ENCODE measurements around the gene ZBTB34.

ZBTB34 gene

DNA sequence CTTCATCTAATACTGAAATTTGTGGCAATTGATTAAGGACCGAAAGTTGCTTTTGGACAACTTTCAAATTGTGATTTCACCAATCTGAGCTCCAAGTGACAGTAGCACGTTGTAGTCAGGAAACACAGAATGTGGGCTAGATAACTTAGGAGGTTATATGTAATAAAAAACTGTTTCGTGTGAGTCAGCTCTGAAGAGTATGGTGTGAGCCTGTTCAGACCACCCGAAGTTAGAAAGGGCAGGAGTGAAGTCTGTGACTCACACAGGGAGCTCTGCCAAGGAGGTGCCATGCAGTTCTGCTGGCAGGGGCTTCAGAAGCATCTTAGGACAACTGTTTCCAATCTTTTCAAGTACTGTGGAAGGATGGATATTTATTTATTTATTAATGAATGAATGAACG lies 16.4 kb upstream of the ZBTB34 start:
- no peak for DNase-seq

DNA sequence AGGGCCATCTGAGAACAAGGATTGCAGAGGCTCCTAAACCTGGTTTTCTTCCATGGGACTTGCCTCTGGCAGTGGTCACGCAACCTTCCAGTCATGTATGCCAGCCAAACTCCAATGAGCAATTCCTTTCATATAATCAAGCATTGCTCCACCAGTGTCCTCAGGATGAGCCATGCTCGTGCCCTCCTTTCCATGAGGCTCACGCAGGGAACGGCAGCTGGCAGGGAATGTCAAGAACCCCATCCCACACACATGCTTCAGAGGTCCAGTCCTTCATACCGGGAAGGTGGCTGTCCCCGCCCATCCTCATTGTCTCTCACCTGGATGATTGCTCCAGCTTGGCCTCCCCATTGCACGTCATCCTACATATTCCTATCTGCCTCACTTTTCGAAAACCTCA lies 13.4 kb upstream of the ZBTB34 start:
- DNase-seq: no peak

DNA sequence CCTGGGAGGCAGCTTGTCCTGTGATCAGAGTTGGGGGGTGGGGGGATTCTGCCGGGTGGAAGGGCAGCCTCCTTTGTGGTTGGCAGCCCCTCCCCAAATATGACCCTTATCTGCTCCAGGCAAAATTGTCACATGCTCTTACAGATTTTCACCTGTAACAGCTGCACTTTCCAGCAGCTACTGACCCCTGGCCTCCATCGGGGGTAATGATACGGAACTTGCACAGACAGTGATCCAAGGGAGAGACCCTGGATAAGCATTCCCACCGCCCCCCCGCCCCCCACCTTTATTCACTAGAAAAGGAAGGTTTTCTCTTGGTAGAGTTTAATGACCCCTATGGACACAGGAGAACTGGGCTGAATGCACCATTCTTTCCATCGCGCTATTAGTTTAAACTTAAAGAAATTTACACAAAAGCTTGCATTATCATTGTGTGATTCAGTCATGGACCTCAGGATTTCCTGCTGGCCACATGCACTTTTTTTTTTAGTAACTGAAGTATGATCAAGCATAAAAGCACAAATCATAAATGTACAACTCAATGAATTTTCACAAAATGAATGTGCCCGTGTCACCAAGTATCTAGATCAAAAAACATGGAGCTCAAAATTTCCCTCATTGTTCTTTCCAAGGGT lies 10.7 kb upstream of the ZBTB34 start:
- DNase-seq: no peak

DNA sequence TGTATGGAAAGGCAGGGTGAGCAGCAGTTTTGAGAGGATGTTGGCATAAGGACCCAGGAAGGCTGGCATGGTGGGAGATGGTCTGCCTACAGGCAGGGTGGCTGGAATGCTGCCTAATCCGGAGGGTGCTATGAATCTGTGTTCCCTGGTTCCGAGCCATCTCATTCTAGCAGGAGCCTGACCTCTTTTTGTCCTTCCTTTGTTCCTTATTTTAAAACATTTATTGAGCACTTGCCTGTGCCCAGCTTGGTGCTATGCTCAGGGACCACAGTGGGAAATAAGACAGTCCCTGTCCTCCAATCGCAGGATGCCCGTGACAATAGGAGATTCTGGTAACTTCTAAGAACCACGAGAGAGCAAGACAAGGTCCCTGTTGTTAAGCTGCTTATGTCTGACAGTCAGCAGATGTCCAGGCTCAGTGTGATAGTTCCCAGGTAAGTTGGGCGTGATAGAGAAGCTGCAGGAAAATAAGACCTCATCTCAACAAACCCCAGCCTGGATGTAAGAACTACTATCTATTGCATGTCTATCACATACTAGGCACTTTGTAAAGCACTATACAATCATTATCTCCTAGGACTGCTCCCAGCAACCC lies 9.1 kb upstream of the ZBTB34 start:
- DNase-seq: no peak

DNA sequence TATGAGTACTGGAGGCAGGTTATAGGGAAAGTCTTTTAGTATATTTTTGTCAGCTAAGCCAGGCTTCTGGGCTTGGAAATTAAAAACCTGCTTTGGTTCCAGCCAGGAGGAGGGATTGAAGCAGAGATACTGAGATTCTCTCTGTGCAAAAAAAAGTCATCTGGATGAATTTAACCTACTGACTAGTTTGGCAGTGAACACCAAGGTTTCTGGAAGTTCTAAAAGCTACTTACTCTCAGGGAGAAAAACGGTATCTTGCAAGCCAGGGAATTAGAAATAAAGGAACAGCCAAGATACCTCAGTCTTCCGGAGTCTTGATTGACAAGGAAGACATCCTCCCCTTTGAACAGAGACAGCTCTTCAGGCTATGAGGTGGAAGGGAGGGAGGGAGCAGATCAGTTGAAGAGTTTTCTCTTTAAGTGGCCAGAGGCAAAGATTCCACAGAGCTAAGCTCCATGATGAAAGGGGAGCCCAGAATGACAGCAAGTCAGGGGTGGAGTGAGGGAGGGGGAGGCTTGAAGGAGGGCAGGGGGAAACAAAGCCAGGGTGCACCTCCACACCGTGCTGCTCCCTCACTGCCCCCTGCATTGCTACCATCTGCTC lies 8.3 kb upstream of the ZBTB34 start:
- DNase-seq: no peak

DNA sequence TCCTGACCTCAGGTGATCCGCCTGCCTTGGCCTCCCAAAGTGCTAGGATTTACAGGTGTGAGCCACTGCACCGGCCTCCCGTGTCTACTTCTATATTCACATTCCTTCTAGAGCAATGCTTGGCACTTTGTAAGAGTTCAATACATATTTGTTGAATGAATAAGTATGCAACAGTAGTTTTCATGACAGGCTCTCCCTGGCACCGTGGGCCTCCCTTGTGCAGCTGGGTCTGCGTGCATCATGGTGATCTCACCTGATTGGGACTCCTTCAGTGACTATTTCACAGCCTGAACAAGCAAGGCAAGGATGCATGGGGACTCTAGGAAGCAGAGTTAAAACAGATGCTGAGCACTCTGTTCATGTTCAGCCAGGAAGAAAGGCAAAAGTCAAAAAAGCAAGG lies 6.8 kb upstream of the ZBTB34 start:
- DNase-seq: no peak

DNA sequence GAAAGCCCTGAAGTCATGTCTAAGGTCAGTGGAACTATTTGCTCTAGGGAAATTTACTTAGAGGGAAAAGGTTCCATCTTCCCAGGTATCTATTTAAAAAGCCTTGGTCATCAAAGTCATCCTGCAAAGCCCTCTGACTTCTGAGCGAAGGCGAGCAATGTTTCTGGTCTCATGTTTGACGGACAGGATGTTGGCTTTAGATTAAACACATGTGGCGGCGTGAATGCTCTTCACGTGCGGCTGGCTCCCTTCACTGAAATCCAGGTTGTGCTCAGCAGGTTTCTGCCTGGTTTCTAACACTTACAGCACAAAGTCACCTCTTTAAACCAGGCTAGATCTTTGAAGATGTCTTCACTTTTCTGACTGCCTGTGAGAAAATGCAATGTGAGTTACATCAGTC lies 5.7 kb upstream of the ZBTB34 start:
- no peak for DNase-seq

DNA sequence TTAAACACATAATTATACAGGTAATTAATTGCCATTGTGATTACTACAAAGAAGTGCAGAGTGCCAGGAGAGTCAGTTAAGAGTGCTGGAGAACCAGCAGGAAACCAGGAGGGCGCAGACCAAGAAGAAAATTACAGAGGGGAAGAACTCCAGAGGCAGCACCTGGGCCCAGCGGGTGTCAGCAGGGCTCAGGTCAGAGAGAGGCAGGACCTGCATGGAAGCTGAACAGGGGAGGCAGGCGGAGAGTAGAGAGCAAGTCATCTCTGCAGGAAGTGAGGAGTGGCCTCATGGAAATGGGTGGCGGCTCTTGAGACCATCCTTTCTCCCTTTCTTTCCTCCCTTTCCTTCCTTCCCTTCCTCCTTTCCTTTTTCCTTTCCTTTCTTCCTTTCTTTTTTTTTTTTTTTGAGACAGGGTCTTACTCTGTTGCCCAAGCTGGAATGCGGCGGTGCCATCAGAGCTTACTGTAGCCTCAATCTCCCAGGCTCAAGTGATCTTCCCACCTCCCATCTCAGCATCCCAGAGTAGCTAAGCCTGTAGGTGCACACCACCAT lies 4.0 kb upstream of the ZBTB34 start:
- DNase-seq: peak; percentile 24

DNA sequence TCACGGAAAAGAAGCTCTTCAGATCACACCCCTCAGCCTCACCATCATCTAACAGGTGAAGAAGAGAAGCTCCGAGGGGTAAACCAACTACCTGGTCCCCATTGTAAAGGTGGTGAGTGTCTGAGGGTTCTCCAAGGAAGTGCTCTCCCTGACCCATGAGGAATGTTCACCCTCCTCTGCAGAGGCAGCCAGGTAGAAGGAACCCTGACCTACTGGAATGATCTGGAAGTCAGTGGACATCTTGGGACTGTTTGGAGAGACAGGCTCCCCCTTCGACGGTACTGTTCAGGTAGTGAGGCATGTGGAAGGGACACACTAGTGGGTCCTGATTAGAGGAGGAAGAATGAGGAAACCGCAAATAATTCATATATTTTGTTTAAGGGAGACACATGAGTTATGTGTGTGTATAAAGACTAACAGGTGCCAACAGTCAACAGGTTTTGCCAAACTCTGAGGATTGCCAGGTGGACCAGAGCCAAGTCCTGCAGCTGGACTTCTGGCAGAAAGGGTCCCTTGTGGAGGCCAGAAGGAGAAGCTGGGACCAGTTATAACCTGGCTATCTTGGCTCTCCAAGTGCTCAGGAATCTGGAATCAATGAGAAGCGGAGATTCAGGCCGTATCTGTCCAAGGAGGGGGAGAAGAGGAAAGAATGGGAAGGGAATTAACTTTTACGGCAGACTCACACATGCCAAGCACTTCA lies 3.0 kb upstream of the ZBTB34 start:
- DNase-seq: peak; percentile 28

DNA sequence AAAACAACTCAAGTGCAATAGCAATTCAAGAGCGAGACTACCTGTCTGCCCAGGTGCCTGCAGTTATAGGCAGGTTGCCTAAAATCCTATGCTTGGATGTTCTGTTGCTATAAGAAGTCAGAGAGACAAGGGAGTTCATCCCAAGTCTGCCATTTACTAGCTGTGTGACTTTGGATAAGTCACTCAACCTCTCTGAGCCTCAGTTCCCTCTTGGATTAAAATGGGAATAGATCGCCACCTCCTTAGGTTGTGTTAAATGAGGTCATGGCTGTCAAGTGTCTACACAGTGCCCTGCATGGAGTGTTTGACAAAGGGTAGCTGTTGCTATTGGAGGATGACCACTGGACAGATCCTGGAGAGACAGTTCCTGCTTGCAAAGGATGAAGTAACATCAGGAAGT lies 1.3 kb upstream of the ZBTB34 start:
- DNase-seq: no peak

DNA sequence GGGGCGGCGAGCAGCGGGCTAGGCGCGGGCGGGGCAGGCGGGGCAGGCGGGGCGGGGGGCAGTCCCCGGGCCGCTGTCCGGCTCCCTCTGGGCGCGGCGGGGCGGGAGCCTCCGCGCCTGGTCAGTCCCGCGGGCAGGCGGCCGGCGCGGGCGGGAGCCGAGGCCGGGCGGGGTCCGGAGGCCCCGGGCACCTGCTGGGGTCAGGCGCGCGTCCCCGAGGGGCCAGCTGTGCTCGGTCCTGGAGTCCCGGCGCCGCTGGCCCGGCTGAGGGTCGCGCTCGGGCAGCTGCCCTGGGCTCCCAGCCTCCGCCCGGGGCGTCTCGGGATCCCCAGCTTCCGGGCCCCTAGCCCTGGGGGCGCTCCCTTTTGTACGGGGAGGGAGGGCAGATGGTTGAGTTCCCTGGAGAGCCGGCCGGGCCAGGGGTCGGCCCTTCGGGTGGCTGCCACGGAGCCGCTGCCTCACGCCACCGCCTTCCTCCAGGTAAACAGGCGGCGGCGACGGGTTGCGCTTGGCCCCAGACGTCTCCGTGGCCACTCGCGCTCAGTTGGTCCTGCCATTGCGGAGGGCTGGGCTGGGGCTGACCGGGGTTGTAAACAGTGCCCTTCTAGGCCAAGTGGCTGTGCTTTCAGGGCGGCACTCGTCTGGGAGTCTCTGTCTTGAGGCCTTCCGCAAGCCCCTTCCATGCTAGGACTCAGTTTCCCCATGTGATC lies 473 bp downstream of the ZBTB34 start:
- no peak for DNase-seq

DNA sequence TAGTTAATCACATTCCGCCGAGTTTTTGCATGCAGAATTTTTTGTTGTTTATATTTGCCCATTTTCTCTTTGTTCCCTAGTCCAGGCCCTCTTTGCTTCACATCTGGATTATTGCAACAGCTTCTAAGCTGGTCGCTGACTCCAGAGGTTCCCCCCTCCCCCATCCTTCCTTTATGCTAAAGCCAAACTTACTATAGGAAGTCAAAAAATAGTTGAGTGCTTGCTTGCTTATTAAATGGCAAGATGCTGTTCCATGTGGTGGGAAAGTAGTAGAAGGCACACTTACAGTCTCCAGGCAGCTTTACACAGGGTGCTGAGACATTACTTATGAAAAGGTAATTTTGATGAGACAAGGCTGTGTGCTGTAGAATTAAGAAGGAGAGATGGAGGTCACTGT lies 1.3 kb downstream of the ZBTB34 start:
- no peak for DNase-seq

DNA sequence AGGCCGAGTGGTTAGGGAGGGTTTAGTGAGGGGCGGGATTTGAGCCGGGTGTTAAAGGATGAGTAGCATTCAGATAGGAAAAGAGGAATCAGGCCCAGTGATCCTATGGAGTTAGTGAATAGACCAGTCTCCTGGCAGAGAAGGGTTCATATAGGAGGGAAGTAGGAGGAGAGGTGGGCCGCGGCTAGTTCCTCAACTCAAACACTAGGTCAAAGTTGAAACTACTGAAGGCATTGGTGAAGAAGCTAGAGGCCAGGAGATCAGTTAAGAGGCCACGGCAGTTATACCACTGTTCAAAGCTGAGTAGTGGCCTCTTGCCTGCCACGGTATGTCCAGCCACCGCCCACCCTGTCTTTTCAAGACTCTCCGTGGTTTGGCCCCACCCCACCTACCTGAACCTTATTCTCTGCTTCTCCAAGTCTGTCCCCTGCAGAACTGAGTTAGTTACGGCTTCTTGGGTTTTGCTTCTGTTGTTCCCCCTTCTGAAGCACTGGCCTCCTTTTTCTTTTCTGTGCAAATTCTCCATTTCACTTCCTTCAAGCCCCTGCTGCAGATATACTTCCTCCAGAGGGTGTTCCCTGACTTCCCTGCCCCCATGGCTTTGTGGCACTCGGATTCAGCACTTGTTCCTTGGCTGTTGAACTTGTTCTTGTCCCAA lies 1.8 kb downstream of the ZBTB34 start:
- no peak for DNase-seq

DNA sequence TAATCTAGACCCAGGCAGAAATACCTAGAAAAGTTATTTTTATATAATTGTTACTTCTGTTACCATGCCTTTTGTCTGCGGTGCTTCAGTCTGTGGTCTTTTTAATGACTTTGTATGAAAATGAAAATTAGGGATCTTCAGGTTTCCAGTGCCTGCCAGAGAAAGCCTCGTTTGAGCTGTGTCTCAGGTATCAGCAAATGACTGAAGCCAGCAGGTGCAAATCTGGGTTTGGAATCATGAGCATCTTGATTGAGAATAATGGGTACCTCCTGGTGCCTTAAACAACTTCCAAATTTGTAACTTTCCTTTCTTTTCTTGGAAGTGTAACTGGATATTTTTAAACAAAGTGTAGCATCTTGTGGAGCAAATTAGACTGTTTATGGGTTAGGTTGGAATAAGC lies 4.3 kb downstream of the ZBTB34 start:
- DNase-seq: no peak

DNA sequence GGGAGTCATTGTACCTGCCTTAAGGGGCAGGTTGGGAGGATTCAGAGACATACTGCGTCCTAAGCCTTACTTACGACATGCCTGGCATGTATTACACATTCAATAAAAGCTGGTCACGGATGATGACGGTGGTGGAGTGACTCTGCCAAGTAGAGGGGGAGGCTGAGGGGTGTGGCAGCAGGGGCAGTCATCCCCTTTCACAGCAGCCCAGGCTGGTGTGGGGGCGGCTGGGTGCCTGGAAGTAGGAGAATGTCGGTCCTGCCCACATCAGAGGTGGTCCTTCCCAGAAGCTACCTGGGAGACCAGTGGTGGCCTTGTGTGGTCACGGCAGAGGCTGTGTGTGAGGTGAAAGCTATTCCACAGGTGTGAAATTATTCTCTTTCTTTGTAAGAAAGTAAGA lies 8.9 kb downstream of the ZBTB34 start:
- no peak for DNase-seq

DNA sequence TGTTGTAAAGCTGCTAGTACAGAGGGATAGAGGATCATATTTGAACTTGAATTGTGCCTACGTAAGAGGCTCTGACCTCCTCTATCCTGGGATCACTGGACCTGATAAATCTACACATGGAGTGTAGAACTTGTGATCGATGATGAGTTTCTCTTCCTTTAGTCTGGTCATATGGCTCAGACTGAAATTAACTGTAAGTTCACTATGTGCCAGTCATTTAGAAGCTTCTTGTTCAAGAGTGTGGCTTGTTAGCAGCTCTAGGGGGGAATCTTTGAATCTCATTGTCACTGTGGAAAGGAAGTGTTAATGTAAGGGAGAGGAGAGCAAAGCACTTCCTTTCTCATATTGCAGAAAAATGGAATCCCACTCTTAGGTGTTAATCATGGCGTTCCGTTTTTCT lies 12.1 kb downstream of the ZBTB34 start:
- DNase-seq: no peak

DNA sequence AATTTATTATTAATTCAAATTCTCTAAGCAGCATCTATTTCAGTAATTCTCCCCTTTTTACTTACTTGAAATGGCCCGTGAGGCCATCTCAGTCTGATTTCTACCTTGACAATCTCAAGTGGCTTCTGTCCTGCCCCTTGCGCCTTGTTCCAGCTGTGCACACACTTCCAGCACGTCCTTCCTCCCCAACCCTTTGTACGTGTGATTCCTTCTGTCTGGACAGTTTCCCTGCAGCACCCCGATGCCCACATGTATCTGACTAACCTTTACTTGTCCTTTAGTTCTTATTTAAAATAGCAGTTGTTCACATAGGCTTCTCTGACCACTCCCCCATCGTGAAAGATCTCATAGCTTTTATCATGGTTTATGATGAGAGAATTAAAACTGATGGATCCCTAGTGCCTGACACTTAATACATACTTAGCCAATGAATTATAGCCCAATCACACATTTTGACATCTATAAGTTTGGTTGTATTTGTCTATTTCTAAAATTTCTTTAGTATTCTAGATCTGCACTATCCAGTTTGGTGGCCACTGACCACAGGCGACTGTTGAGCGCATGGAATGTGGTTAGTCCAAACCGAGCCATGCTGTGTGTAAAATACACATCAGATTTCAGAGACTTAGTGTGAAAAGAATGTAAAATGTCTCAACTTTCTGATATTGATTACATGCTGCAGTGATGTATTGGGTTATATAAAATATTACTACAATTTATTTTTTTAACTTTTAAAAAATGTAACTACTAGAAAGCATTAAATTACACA lies 14.3 kb downstream of the ZBTB34 start:
- DNase-seq: no peak

DNA sequence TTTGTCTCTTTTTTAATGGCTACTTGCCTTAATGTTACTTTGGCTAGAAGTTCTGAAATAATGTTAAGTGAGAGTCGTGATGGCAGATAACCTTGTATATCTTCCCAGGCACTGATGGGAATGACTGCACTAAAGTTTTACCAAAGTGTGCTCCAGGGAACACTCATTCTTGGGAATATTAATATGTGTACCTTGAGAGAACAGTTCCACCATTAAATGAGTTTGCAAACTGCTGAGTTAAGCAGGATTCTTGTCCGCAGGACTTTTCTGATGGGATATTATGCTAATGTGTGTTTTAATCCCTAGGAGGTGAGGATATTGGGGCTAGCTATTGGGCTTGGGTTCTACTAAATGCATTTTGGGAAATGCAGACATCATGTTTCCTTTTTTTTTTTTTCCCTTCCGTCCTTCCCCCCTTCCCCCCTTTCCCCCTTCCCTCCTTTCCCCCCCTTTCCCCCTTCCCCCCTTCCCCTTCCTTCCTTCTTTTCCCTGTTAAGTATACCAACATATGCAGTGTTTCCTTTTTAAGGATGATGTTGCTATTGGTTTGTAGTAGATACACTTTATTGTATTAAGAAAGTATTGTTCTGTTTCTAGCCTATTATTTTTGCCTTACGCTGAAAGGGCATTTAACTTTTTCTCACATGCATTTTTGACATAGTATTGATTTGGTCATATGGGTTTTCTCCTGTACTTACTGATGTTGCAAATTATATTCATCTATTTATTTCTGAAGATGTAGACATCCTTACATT lies 15.5 kb downstream of the ZBTB34 start:
- DNase-seq: no peak

DNA sequence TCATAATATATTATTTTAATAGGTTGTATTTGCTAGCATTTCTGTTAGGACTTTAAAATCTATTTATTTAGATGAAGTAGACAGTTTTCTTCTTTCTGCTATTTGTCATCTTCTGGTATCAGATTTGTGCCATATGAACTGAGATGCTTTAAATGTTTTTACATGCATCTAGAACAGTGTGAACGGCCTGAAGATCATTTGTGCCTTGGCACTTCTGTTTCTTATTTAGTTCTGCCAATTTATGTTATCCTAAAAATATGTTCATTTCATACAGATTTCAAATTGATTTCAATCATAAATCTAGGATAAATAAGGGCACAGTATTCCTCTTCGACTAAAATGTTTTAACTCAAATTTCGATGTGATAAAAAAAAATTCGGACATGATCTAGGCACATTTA lies 16.1 kb downstream of the ZBTB34 start:
- DNase-seq: no peak

DNA sequence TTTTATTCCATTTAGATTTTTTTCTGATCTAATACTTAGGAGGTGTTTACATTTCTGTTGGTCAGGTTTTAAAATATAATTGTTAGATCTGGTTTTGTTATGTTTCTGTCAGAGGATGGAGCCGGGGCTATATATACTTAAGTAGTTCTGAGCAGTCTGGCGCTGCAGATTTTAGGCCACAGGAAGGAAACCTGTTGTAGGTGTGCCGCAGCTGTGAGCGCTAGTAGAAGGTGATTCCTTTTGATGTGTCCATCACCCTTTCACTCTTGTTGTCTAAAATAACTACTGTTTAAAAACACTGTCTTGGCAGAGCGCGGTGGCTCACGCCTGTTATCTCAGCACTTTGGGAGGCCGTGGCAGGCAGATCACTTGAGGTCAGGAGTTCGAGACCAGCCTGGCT lies 17.0 kb downstream of the ZBTB34 start:
- DNase-seq: no peak

DNA sequence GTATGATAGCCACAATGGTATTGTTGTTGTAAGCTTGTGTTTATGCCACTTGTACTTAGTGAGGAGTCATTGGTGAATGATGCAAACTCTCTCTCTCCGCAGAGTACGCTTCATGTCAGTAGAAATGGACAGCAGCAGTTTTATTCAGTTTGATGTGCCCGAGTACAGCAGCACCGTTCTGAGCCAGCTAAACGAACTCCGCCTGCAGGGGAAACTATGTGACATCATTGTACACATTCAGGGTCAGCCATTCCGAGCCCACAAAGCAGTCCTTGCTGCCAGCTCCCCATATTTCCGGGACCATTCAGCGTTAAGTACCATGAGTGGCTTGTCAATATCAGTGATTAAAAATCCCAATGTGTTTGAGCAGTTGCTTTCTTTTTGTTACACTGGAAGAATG lies 18.8 kb downstream of the ZBTB34 start:
- no peak for DNase-seq

Data from NCI-H1105 (cell line).